Adrenal gland (tissue), 12 donors: ENCODE measurements around the gene PACC1. TPM values are rescaled to one million over a fixed set of nuclear protein-coding genes. Genes with fewer than 3 reads are reported as not detected.

ENCODE experiments used
- DNase-seq, 7 donors: peaks; one replicate each; pipeline ENCODE4 v3.0.0-alpha.2; 2019 to 2020
- H3K27ac ChIP-seq, 5 donors: fragments of 200-600 bp; sonication (generic) in 4 of 5; 1 replicate in 3 of 5; 2 replicates in 2 of 5; pipeline versions ENCODE4 v1.5.1 to v1.8.0; 2016 to 2020; ENCODE audit warnings: mild to moderate bottlenecking in 1 of 5
- H3K27me3 ChIP-seq: fragments of 200-600 bp; 2 replicates; pipeline ENCODE4 v1.8.0; 2021
- H3K36me3 ChIP-seq, 2 donors: fragments of 200-600 bp; replicated peaks in 1 of 2; 1 replicate in 1 of 2; 2 replicates in 1 of 2; pipeline versions ENCODE4 v1.5.1 to v1.8.0; 2018 to 2022
- H3K4me1 ChIP-seq, 2 donors: fragments of 200-600 bp; replicated peaks in 1 of 2; 1 replicate in 1 of 2; 2 replicates in 1 of 2; pipeline versions ENCODE4 v1.5.1 to v1.8.0; 2018 to 2021
- H3K4me3 ChIP-seq, 4 donors: fragments of 200-600 bp; sonication (generic) in 3 of 4; one replicate each; pipeline ENCODE4 v1.5.1; 2016 to 2018
- H3K9me3 ChIP-seq, 3 donors: fragments of 200-600 bp; sonication (generic) in 1 of 3; replicated peaks in 1 of 3; 1 replicate in 2 of 3; 2 replicates in 1 of 3; pipeline versions ENCODE4 v1.5.1 to v1.8.0; 2016 to 2021
- CTCF ChIP-seq, 6 experiments: fragments of 450-650 bp in 4 of 6; fragments of 200-600 bp in 2 of 6; sonication (generic) in 1 of 6; IDR thresholded peaks; 1 replicate in 5 of 6; 2 replicates in 1 of 6; pipeline versions ENCODE4 v1.5.1 to v1.8.0; 2016 to 2021; ENCODE audit warnings: antibody characterized with exemption in 6 of 6, mild to moderate bottlenecking in 2 of 6, moderate library complexity in 1 of 6
- POLR2A ChIP-seq, 2 donors: fragments of 450-650 bp; IDR thresholded peaks; one replicate each; pipeline ENCODE4 v1.6.1; 2017; ENCODE audit warnings: antibody characterized with exemption in 2 of 2, mild to moderate bottlenecking in 2 of 2, moderate library complexity in 1 of 2
- WGBS, 4 donors: extraction: QIAGEN DNeasy Blood & Tissue Kit in 2 of 4; methylation state at CpG; one replicate each; pipeline versions ENCODE4 v1.1.5 to v1.1.7; 2013 to 2017; 5-methylcytosine and 5-hydroxymethylcytosine counted together
- intact Hi-C, 2 donors: fragments of 100-400 bp; cut with DNase I; formaldehyde crosslinking; loops; one replicate each; pipeline versions ENCODE4 v1.14.1 to v1.15.0; 2022 to 2023
- polyA plus RNA-seq, 3 donors: library from polyadenylated mRNA; stranded (reverse); fragments of 200-250 nt in 2 of 3; fragments of 350-450 nt in 1 of 3; fragmentation: Illumina TruSeq in 1 of 3; extraction: RNeasy Lipid Tissue Mini Kit (QIAGEN cat#74804) in 1 of 3; gene quantifications; one replicate each; pipeline ENCODE4 v1.2.3, GENCODE V29; 2013 to 2014
- total RNA-seq, 9 donors: library from RNA; depleted of rRNA in 4 of 9; stranded (reverse); fragments of >200 nt in 4 of 9; fragments of 120-200 nt in 1 of 9; fragmentation: NEBNext Ultra II Directional in 1 of 9; extraction: Animal tissue kit (Norgen Biotek cat#: 25700) in 1 of 9; gene quantifications; one replicate each; pipeline versions ENCODE4 v1.1.0 to v1.2.4, GENCODE V29; 2013 to 2023
- donor health status: healthy with polysubstance abuse.
- donor health status: Bipolar disorder and iron deficiency.
- donor health status: DM: yes; HTN: yes; CAD: no.
- donor health status: DM: no; HTN: no; CAD: no.
- donor health status: DM: no; HTN: no; CAD: no.
- donor health status: DM: yes; HTN: yes; CAD: no.

Gene PACC1
- total and polyA plus RNA-seq, 12 donors: 1.9 to 8.6 (median 4.8) TPM

GRCh38 chr1:212446333-212446732 is 31.6 kb upstream of the PACC1 start:
- Histone ChIP-seq H3K4me3 (no peak overlapping the region), H3K9me3 (no peaks in the 10 kb centered on the region), H3K27me3 (no peaks in the 10 kb centered on the region), H3K36me3 (peaks cover 0 to 7% of the 10 kb centered on the region in 2 donors), H3K27ac (no peak overlapping the region), H3K4me1 (no peaks in the 10 kb centered on the region)
- TF ChIP-seq CTCF (IDR thresholded peaks at IDR 0.05) (no peak), POLR2A (IDR thresholded peaks at IDR 0.05) (no peak)
- no peak for DNase-seq
- 89 to 95% (median 91%) methylated on average over 8 of the region's 8 CpGs for WGBS, 4 donors
- intact Hi-C loops: no loop called here

- no peak for DNase-seq
- no peak for TF ChIP-seq CTCF (IDR thresholded peaks at IDR 0.05)
- no peak for TF ChIP-seq POLR2A (IDR thresholded peaks at IDR 0.05)
- intact Hi-C loops: no loop called here
Observed at GRCh38 chr1:212442408-212442807, 27.7 kb upstream of the PACC1 start.

GRCh38 chr1:212440419-212440818 is 25.7 kb upstream of the PACC1 start:
- Histone ChIP-seq H3K27ac (no peak overlapping the region), H3K36me3 (no peaks in the 10 kb centered on the region), H3K4me3 (no peak overlapping the region), H3K4me1 (no peaks in the 10 kb centered on the region), H3K9me3 (no peaks in the 10 kb centered on the region), H3K27me3 (no peaks in the 10 kb centered on the region)
- no peak for DNase-seq
- WGBS, 4 donors: 80 to 90% (median 86%) methylated on average over 9 of the region's 9 CpGs
- intact Hi-C loops: no loop called here
- TF ChIP-seq CTCF (IDR thresholded peaks at IDR 0.05) (no peak), POLR2A (IDR thresholded peaks at IDR 0.05) (no peak)

More at GRCh38 chr1:212442408-212442807, 27.7 kb upstream of the PACC1 start:
- Histone ChIP-seq H3K27me3 (no peaks in the 10 kb centered on the region), H3K36me3 (peaks cover 0 to 7% of the 10 kb centered on the region in 2 donors), H3K9me3 (no peaks in the 10 kb centered on the region), H3K4me3 (no peak overlapping the region), H3K4me1 (no peaks in the 10 kb centered on the region), H3K27ac (no peak overlapping the region)
- 97 to 98% (median 98%) methylated on average over 5 of the region's 5 CpGs for WGBS, 4 donors

GRCh38 chr1:212438831-212439237 is 24.1 kb upstream of the PACC1 start:
- Histone ChIP-seq H3K27me3 (no peaks in the 10 kb centered on the region), H3K9me3 (no peaks in the 10 kb centered on the region), H3K4me3 (no peak overlapping the region), H3K36me3 (no peaks in the 10 kb centered on the region), H3K4me1 (peaks cover under 1 to 6% of the 10 kb centered on the region in 2 donors), H3K27ac (no peak overlapping the region)
- DNase-seq: no peak
- no peak for TF ChIP-seq CTCF (IDR thresholded peaks at IDR 0.05)
- no peak for TF ChIP-seq POLR2A (IDR thresholded peaks at IDR 0.05)
- WGBS, 4 donors: 97 to 98% (median 98%) methylated on average over 2 of the region's 2 CpGs
- intact Hi-C loops: no loop called here
